Loucy (cell line): ENCODE measurements around the gene RPLP1.

ENCODE experiments used
- CTCF ChIP-seq: fragments of 200-600 bp; sonication (generic); conservative IDR thresholded peaks from 2 replicates; pipeline ENCODE4 v1.5.1; 2014; ENCODE audit warnings: mild to moderate bottlenecking, antibody characterized with exemption, low read length
- EZH2phosphoT487 ChIP-seq: fragments of 200-600 bp; IDR thresholded peaks from 2 replicates; pipeline ENCODE4 v1.6.1; 2018; ENCODE audit warnings: antibody characterized with exemption, mild to moderate bottlenecking, moderate library complexity, borderline replicate concordance

GRCh38 chr15:69439623-69440022, 13.0 kb upstream of the RPLP1 start:
- TF ChIP-seq CTCF (no peak), EZH2phosphoT487 (no peak)
